Hindlimb muscle (tissue), 1 donor: ENCODE measurements around the gene ABHD16A. TPM values are rescaled to one million over a fixed set of nuclear protein-coding genes. Genes with fewer than 3 reads are reported as not detected.

Experiments used
- DNase-seq: peaks from one replicate; pipeline ENCODE4 v3.0.0-alpha.2; 2013
- polyA plus RNA-seq: library from polyadenylated mRNA; unstranded; fragments of 120-200 nt; gene quantifications from one replicate; pipeline ENCODE4 v1.2.1, GENCODE V29; 2013; ENCODE audit not compliant: insufficient read length

Gene ABHD16A
- polyA plus RNA-seq, 1 donor = 54.6 TPM

DNA sequence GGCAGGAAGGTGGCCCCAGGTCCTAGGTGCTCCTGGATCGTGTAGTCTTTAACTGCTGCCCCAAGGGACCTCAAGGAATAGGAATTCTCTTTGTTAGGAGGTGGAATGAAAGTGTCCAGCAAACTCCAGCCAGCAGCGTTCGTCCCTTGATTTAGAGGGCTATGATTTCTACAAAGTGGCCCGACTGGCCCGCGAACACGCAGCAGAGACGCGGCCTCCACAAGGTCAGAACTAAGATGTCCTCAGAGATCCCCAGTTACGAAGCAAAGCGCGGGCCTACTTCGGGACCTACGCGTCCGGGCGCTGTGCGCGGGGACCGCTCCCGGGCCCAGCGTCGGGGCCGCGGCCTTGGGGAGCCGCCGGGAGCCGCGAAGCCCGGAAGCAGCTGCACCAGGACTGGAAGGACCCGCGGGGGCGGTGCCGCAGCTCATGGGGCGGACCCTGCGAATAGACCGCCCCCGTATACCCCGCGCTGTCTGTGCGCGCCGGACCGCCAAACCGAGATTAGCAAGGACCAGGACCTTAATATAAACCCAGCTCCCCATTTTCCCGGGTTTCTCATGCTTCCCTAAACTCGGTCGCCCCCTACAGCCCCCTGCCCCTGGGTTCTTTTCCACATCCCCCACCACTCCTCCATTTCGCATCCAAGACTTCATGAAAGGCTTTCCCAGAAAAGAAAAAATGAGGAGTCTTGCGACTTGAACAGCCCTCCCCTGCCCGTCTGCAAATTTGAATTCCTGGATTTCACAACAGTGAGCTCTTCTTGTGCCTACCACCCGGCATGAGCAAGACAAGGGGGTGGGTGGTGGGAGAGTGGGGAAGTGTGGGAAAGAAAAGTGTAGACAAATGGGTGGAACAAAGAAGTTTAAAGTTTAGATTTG lies 42.5 kb downstream of the ABHD16A start, which contains the start of gene C6orf47:
Gene C6orf47, minus strand, starts transcription at position 398 of the 881 bp plus-strand sequence. CDS start 831 bp downstream, outside the sequence.
- DNase-seq = peak; percentile 89

DNA sequence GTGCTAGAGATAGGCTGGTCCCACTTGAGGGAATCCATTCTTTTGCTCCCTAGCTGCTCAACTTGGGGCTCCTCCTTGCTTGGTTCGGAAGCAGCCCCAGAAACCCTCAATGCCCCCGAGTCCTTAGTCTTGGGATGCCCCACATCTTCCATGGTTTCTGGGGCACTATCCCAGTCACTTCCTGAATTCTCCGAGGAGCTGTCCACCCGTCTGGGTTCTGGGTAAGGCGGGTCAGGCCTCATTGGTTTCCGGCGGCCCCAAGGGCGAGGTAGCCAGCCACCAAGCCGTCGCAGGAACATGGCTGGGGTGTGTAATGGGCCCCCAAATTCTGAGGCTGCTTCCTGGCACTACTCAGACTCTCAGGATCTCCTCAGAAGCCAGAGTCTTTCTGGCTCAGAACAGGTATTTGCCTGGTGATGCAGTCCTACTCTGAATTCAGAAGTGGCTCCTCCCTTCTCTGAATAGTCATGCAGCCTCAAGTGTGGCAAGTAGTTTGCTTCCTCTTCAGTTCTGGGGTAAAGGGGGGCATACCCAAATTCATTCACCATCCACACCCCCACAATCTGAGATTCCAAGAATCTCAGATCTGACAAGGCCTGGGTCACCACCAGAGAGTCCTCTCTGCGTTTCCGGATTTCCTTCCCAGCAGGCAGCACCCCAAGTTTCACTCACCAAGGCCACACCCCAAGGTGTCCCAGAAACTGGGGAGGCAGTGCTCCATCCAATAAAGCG lies 43.3 kb downstream of the ABHD16A start:
- DNase-seq = no peak

GRCh38 chr6:31658983-31659648 lies 44.0 kb downstream of the ABHD16A start:
- DNase-seq = no peak

DNA sequence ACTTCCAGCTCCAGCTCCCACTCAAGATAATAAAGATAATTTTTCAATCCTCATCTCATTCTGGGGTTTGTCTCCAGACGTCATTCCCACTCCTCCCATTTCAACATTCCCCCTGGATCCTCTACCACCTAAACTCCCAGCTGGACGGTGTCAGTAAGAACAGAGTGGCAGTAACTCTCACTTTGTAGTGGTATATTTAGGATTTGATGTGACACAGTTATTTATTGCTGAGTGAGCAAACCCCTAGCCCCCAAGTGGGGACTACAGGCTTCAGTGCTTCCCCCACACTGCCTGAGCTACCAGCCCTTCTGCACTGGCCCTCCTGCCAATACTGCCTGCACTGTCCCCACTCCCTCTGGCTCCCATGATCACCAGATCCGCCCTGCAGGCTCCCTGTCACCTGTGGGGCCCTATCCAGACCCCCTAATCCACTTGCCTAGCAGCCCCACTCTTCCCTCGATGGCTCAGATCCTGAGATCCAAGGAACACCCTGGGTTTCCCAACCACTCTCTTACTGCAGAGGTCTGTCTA lies 44.9 kb downstream of the ABHD16A start:
- DNase-seq = no peak

DNA sequence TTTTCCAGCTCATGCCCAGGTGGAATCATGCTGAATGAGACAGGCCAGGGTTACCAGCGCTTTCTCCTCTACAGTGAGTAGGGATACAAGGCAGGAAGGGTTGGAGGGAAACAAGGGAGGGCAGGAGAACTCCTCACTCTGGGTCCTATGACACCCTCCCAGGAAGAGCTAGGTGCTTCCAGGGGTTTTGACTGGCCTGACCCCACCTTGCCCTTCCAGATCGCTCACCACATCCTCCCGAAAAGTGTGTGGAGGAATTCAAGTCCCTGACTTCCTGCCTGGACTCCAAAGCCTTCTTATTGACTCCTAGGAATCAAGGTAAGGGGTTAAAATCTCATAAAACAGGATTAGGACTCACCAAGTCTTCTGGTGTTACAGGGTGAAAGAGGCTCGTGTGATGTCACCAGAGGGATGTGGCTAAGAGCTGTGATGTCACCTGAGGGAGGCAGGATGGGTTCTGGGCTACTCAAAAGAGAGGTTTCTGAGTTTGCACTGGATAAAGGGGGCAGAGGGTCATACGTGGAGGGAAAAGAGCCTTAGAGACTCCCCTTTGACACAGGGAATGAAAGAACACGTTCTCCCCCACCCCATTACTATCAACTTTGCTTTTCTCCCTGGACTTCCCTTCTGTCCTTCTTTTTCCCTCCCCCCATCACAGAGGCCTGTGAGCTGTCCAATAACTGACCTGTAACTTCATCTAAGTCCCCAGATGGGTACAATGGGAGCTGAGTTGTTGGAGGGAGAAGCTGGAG lies 45.5 kb downstream of the ABHD16A start:
- DNase-seq = no peak

DNA sequence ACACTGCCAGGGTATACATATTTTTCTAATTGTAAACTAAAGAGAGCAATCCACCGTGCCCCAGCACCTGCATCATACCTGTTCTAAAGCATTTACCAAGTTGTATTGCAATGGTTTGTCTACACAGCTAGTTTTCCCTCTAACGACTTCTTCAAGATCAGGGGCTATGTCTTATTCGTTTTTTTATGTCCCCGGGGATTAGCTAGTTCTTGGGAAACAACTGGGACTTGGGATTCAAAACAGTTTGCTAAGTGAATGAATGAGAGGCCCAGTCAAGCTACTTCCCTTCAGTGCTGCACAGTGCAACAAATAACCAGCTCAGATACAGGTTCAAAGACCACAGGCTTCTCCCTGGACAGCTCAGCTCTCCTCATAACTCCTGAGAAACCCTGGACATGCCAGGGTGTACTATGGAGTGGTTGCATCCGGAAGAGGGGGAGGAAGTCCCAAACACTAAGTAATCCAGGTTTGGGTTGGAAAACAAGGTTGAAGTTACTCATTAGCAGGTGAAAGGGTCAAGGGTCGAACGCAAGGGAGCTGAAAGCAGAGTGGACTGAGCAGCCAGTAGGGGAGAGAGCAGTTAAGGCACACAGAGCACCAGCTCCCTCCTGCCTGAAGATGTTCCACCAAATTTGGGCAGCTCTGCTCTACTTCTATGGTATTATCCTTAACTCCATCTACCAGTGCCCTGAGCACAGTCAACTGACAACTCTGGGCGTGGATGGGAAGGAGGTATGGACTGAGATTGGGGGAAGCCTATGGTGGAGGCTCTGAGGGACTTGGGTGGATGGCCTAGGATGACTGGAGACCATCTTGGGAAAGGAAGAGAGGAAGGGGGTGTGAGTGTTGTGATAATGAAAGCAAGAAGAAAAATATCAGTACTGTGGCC lies 47.5 kb downstream of the ABHD16A start, which contains the start of gene APOM:
Gene APOM, plus strand, starts transcription at position 546 of the 889 bp plus-strand sequence. Its CDS starts 73 bp downstream, at position 619.
- no peak for DNase-seq

GRCh38 chr6:31654574-31655348 lies 48.4 kb downstream of the ABHD16A start:
- no peak for DNase-seq

GRCh38 chr6:31652925-31653724 lies 50.0 kb downstream of the ABHD16A start:
- no peak for DNase-seq

GRCh38 chr6:31651602-31652191 lies 51.4 kb downstream of the ABHD16A start:
- peak; percentile 83 for DNase-seq

GRCh38 chr6:31645325-31645724 lies 57.8 kb downstream of the ABHD16A start:
- DNase-seq = no peak

- DNase-seq = no peak
Observed at GRCh38 chr6:31643818-31644454, 59.2 kb downstream of the ABHD16A start.

GRCh38 chr6:31642798-31643570 lies 60.1 kb downstream of the ABHD16A start:
- no peak for DNase-seq

- no peak for DNase-seq
Observed at GRCh38 chr6:31641370-31641769, 61.8 kb downstream of the ABHD16A start.

DNA sequence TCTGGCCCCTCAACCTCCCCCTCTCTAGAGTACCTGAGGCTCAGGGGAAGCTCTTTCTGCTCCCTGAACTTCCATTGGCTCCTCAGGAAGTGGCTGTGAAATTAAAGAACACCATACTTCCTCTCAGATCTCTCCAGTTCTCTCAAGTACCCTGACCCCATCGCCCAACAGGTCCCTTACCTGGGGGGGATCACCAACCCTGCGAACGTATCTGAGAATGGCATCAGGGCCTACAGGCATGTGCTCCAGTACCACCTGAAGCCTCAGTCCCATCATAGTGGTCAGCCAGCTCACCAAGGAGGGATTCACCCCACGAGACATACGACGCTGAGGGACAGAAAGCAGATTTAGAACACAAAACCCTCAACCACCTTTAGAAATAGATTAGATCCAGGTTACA lies 62.5 kb downstream of the ABHD16A start:
- DNase-seq = no peak

- DNase-seq = no peak
Observed at GRCh38 chr6:31639449-31639861, 63.7 kb downstream of the ABHD16A start.

GRCh38 chr6:31639043-31639442 lies 64.1 kb downstream of the ABHD16A start:
- no peak for DNase-seq
